ENCODE results near the gene SHISA7.
"Not testable (repeated sequence)": the region's sequence is repeated elsewhere in the genome, so short reads cannot be mapped to it uniquely, and the experiment has no call there.

SHISA7 gene

GRCh38 chr19:55421281-55421680, 21.8 kb downstream of the SHISA7 start:
- not testable (repeated sequence) for DNase-seq (ENCODE audit: low read depth in 1 of 2, low spot score in 1 of 2)

- no peak for DNase-seq (ENCODE audit: low read depth in 1 of 2, low spot score in 1 of 2)
Measured at GRCh38 chr19:55419624-55420236, 23.4 kb downstream of the SHISA7 start.

GRCh38 chr19:55419103-55419502, 24.0 kb downstream of the SHISA7 start:
- DNase-seq (ENCODE audit: low read depth in 1 of 2, low spot score in 1 of 2): no peak

DNA sequence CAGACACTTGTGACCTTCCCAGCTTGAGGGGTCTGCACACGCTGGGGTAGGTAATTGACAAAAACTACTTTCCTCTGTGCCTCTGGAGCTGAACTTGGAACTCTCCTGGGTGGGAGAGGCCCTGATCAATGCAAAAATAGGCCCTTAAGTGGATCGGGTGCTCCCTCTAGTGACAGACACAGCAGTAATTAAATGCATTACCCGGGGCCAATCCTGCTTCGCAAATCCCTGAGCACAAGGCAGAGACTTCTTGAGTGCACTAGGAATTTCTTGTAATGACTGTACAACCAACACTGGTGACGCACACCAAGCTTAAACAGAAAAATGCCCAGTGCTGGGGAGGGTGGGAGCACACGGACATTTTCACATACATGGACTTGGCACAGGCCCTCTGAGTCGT, 24.9 kb downstream of the SHISA7 start:
- DNase-seq (ENCODE audit: low read depth in 1 of 2, low spot score in 1 of 2): peak in 1 of 2 donors; percentile 48

DNA sequence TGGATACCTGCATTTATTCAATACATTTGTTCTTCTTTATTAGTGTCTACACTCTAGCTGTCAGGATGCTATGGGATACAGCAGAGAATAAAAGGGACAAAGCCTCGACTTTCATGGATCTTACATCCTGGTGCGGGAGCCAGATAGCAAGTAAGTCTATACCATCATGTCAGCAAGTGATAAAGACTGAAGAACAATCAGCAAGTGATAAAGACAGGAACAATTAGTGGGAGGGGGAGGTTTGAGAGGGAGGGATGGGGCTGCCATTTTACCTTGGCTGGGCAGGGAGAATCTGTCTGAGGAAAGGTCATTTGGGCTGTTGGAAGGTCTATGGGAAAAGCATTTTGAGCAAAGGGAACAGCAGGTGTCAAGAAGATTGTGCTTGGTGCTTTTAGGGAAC, 32.9 kb downstream of the SHISA7 start:
- no peak for DNase-seq (ENCODE audit: low read depth in 1 of 2, low spot score in 1 of 2)

DNA sequence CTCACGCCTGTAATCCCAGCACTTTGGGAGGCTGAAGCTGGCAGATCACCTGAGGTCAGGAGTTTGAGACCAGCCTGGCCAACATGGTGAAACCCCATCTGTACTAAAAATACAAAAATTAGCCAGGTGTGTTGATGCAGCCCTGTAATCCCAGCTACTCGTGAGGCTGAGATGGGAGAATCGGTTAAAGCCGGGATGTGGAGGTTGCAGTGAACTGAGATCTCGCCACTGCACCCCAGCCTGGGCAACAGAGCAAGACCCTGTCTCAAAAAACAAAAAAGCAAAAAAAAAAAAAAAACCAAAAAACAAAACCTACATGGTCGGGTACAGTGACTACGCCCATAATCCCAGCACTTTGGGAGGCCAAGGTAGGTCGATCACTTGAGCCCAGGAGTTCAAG, 33.9 kb downstream of the SHISA7 start:
- not testable (repeated sequence) for DNase-seq (ENCODE audit: low read depth in 1 of 2, low spot score in 1 of 2)

DNA sequence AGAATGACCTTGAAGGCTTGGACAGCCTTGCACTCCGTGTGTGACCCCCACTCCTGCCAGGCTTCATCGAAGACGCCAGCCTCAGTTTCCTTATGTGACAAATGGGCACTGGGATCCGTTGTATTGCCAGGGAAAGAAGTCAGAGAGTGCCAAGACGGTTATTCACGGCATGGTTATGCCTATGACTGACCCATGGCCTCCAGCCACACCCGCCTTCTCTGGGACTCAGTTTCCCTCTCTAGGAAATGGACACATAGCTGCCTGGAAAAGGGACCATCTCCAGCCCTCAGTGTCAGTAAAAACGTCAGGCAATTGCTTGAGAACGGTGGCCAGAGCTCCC, 34.6 kb downstream of the SHISA7 start:
- no peak for DNase-seq (ENCODE audit: low read depth in 1 of 2, low spot score in 1 of 2)

- peak; percentile 93 to 96 for DNase-seq (ENCODE audit: low read depth in 1 of 2, low spot score in 1 of 2)
Measured at GRCh38 chr19:55407800-55408532, 35.1 kb downstream of the SHISA7 start.

GRCh38 chr19:55407550-55407799, 35.6 kb downstream of the SHISA7 start, which contains the start of gene UBE2S:
Gene UBE2S (minus strand): TSS chr19:55407788. CDS start chr19:55407589, 199 bp downstream.
- not testable (repeated sequence) for DNase-seq (ENCODE audit: low read depth in 1 of 2, low spot score in 1 of 2)

DNA sequence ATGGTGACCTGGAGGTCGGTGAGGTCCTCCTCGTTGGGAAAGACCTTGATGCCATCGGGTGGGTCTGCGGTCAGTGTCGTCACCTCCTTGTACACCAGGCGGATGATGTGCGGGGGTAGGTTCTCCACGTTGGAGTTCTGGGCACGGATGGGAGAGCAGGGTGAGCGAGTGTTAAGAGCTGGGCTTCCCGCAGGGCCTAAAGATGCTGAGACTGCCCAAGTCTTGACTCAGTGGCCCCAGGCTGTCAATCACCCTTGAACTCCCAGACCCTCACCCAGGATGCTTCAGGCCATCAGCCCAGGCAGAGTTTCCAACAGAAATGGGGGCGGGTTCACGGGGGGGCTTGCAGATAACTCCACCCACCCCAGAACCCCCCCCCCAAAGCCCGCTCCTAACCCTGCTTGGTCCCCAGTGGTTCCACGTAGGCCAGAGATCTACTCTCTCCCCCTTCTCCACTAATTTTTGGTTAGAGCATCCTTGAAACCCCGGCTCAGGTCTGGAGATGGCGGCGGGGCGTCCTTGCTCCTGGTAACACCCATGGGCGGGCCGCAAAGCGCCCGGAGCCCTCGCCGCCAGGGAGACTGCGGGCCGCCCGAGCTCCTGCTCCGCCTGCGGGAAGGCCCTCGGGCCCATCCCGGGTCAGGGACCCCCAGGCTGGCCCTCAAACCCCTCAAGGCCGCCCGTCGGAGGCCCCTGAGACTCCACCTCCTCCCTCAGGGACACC, 36.1 kb downstream of the SHISA7 start:
- no peak for DNase-seq (ENCODE audit: low read depth in 1 of 2, low spot score in 1 of 2)

DNA sequence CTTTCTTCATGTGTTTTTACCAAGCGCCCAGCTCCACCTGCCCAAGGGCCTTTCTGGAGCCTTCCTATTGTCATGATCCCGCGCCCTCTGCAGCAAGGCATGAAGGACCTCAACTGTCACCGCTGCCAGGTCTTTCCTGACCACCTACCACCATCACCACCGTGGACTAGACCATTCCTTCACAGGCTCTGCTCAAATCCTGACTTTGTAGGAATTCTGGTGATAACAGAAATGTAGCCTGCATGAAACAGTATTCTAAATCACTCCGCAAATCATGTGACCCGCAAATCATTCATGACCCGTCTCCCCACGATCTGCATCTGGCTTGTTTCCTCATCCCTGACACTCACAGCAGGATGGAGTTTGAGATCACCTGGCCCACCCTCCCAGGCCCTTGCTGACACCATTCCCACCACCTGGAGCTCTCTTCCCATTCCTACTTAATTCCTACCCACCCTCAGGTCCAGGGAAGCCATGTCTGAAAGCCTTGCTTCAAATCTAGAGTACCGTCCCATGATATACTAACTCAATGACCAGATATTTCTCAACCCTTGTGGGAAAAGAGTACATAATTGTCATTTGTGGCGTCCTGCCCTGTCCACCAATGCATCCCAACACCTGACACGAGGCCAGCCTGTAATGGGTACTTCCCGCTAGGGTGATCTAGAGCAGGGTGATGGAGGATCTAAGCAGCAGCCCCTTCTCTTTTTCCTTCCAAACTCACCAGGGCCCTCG, 36.8 kb downstream of the SHISA7 start:
- DNase-seq (ENCODE audit: low read depth in 1 of 2, low spot score in 1 of 2): no peak

DNA sequence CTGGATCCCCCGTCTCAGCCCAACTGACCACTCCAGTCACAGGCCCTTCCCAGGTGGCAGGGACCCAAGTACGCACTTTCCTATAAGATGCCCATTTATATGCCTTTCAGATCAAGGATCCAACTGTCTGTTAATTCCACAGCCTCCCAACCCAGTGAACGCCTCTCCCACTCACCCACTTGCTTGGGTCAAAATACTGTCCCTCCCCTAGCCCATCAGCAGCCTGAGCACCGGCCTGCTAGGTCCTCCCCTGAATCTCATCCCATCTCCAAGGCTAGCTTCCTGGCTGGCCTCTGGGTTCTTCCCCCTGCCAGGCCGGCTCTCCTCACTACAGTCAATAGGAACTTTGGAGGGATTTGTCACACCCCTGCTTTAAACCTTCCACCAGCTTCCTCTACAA, 37.5 kb downstream of the SHISA7 start:
- DNase-seq (ENCODE audit: low read depth in 1 of 2, low spot score in 1 of 2): no peak

DNA sequence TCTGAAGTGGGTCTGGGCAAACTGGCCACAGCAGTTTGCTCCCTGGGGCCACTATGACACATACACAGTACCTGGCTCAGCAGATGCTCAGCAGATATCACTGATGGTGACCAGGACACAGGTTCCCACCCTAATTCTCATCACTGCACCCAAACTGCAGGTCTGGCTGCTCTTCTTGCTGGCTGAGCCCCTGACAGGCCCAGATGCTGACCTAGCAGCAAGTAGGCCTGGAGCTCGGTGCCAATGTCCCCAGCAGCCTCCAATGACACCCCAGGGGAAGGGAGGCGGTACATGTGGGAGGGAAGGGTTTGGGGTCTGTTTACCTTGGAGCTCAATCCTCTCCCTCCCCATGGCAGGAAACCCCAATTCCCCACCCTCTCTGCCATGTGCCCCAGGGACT, 40.6 kb downstream of the SHISA7 start:
- no peak for DNase-seq (ENCODE audit: low read depth in 1 of 2, low spot score in 1 of 2)

DNA sequence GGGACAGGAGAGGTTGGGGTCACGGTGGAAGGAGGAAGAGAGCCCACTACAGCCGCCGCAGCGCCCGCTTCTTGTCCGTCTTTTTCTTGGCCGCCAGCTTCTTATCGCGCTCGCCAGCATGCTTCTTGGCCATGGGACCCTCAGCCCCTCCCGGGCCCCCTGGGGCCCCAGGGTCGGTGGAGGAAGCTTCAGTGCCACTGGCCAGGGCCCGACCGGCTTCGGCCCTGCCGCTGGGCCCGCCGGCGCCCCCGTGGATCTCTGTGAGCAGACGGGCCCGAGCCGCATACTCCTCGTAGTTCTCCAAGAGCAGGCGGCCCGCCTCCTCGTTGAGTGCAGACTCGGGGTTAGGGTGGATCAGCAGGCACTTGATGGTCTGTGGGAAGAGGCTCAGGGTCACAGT, 41.7 kb downstream of the SHISA7 start:
- not testable (repeated sequence) for DNase-seq (ENCODE audit: low read depth in 1 of 2, low spot score in 1 of 2)

DNA sequence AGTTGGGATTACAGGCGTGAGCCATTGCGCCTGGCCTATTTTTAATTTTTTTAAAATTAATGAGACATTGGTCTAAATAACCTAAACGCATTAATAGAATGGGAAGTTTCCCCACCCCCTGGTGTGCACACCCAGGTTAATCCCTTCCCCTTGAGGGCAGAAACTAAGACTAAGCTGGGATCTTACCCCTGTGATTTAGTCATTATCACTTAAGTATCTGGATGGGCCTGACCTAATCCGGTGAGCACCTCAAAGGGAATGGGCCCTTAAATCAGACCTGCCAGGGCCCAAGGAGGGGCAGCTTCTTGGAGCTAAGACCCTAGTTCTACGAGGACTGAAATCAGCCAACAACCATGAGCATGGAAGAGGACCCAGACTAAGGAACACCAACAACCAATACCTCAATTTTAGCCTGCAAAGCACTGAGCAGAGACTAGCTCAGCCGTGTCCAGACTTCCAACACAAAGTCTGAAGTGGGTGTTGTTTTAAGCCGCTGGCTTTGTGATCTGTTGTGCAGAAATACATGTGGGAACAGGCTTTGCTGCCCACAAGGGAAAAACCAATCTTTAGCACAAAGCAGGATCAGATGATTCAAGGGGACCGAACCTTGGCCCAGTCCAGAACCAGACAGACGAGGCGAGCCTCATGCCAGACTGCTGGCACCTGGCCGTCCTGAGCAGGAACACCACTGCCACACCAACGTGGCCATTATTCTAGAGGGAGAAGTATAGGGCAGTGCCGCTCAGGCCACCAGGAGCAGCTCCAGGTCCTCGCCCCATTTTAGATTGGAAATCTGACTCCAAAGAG, 42.6 kb downstream of the SHISA7 start:
- DNase-seq (ENCODE audit: low read depth in 1 of 2, low spot score in 1 of 2): no peak

DNA sequence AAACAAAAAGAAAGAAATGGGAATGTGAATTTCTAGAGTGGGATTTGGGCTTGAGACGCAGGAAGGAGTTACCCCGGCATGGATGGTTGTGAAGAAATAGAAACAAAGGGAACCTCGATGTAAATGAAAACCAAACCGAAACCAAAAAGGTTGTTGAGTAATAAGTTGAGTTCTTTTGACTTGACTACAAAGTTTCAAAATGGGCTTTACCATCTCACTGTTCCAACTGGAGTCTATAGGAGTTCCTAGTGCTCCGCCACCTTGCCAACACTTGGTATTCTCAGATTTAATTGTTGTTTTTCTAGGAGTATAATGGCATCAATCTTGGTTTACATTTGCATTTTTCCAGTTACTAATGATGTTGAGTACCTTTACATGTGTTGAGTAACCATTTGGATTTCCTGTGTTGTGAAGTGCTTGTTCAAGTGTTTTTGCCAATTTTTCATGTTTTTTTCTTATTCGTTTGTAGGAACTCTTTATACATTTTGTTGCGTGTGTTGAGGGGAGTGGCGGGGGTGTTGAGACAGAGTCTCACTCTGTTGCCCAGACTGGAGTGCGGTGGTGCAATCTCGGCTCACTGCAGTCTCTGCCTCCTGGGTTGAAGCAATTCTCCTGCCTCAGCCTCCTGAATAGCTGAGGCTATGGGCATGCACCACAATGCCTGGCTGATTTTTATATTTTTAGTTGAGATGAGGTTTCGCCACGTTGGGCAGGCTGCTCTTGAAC, 44.7 kb downstream of the SHISA7 start:
- DNase-seq (ENCODE audit: low read depth in 1 of 2, low spot score in 1 of 2): no peak

DNA sequence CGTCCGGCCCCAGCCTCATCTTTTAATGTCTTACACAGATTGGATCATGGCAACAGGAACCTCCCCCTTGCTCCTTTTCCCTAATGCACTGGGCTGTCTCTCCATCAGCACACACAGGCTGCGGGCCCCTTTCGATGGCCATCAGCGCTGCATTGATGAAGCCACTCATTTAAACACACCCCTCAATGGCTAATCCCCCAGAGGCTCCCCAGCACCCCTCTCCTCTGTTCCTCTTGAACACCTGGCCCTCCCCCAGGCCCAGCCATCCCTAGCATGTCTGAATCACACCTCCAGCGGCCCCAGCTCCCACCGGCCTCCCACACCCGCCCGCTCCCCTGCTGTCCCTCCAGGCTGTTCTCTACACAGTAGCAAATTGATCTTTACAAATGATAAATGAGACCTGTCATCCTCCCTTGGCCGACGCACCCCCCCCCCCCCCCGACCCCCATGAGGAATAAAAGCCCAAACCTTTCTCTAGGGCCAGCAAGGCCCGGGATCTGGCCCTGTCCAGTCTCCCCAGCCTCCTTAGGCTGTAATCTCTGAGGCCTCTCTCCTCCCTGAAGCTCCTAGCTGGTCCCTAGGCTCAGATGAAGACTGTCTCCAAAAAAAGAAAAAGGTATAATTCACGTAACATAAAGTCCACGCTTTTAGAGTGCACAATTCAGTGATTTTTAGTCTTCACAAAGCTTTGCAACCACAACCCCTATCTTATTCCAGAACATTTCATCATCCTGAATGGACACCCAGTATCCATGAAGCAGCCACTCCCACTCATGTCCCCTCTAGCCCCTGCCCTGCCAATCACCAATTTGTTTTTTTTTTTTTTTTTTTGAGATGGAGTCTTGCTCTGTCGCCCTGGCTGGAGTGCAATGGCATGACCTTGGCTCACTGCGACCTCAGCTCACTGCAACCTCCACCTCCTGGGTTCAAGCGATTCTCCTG, 50.0 kb downstream of the SHISA7 start:
- no peak for DNase-seq (ENCODE audit: low read depth in 1 of 2, low spot score in 1 of 2)

DNA sequence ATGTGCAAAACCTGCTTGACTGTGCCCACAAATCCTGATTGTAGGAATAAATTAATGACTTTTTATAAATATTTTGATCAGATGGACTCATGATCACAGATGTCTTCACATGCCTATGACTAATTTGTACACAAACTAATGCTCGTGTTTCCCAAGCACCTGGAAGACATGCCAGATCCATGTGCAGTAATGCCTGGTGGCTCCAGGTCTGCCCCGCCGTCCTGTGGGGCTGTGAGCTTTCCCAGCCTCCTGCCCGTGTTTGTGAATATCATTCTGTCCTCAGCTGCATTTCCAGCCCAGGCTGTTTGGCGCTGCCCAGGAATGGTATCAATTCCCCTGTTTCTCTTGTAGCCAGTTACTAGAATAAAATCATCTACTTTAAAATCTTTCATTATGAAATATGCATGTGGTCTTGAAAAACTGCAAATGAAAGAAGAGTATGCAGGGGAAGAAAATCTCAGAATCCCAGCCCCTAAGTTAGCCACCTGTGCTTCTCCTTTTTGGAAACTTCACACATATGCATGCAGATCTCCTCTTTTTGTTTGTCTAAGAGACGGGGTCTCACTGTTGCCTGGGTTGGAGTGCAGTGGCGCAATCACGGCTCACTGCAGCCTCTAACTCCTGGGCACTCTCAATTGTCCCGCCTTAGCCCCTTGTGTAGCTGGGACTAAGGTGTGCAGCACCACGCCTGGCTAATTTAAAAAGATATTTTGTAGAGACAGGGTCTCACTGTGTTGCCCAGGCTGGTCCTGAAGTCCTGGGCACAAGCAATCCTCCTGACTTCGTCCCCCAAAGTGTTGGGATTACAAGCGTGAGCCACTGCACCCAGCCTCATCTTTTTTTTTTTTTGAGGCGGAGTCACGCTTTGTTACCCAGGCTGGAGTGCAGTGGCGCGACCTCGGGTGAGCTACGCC, 51.1 kb downstream of the SHISA7 start:
- DNase-seq (ENCODE audit: low read depth in 1 of 2, low spot score in 1 of 2): no peak
